IPS-NIHi7 (cell line): Measurements from ENCODE around the gene C4orf54.

Experiments
- DNase-seq: peaks from one replicate; pipeline ENCODE4 v3.0.0; 2012; ENCODE audit warnings: mixed read lengths; ENCODE audit errors: extremely low spot score

C4orf54 gene

DNA sequence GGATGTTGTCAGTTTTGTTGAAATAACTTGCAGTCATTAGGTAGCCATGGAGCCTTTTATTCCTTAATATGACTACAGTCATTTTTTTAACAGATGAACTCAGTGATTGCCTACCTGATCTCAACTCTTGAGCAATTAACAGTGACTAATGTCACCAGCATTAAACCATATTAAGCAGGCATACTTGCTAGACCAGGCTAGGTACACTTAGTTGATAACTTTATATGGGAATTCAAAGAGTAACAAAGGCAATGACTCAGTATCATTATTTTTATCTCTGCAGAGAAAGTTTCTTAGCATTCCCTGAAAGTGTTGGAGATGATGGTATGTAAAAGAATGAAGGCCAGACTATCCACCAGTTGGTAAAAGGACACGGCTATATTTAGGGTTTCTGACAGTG lies at the start of gene C4orf54:
Gene C4orf54 (minus strand): TSS at position 31 of the 400 bp plus-strand sequence. CDS start 3,180 bp downstream, outside the sequence.
- no peak for DNase-seq

DNA sequence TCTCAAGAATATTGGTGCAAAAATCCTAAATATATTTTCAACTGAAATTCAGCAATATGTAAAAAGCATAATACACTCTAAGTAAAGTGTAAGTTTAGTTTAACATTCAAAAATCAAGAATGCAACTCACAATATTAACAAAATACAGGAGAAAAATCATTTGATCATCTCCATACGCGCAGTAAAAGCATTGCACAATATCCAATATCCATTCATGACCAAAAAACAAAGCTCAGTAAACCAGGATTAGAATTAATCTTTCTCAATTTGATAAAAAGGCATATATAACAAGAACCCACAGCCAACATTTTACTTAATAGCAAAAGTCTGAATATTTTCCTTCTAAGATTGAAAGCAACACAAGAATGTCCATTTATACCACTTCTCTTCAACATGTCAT lies 48.3 kb upstream of the C4orf54 start:
- DNase-seq: no peak

DNA sequence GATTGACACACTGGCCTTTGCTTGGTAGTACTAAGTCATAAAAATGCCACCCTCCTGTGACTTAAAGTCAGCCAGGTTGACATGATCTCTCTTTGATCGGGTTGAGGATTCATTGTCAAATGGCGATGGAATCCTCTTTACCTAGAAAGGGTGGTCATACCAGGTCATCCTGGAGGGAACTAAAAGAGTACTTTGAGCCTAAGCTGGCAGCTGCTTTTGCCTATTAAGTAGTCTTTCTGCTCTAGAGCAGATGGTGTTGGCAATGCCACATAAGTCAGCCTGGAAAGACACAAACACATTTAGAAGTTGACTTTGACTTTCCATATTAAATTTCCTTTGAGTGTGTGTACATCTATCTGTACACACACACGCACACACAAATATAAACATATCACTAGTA lies 39.2 kb upstream of the C4orf54 start:
- no peak for DNase-seq

DNA sequence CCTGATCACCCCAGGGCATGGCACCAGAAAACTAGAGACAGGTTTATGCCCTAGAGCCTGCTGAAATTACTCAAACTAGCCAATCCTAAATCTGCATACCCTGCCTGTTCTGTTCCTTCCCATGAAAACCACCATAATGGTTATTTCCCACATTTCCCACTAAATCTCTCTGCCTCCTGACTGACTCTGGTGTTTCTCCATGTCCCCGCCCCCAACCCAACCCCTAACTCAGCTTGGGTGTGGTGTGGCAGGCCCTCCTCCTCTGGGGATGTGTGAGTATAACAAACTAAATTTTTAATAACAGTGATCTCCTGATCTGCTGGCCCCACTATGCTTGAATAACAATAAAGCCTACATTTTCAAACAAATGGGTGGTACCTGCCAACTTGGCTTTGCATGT lies 35.5 kb upstream of the C4orf54 start:
- no peak for DNase-seq

DNA sequence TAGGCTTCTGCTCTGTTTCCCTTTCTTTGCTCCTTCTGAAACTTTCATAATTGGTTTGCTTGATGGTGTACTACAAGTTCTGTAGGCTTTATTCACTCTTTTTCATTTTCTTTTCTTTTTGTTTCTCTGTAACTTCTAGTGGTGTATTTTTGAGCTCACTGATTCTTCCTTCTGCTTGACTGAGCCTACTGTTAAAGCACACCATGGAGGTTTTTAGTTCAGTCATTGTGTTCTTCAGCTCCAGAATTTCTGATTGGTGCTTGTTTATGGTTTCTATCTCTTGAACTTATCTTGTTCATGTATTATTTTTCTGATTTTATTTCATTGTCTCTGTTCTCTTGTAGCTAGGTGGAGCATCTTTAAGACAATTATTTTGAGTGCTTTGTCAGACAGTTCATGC lies 33.4 kb upstream of the C4orf54 start:
- DNase-seq: no peak

DNA sequence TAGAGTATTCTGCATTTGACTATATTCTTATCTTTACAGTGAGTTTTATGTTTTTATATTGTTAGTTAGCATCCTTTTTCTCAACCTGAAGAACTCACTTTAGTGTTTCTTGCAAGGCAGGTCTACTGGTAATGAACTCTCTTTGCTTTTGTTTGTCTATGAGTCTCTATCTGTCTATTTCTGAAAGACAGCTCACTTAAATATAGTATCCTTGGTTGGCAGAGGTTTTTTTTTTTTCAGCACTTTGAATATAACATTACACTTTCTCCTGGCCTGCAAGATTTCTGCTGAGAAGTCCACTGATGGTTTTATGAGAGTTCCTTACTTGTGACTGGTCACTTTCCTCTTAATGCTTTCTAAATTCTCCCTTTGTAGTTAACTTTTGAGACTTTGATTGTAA lies 32.8 kb upstream of the C4orf54 start:
- DNase-seq: no peak

DNA sequence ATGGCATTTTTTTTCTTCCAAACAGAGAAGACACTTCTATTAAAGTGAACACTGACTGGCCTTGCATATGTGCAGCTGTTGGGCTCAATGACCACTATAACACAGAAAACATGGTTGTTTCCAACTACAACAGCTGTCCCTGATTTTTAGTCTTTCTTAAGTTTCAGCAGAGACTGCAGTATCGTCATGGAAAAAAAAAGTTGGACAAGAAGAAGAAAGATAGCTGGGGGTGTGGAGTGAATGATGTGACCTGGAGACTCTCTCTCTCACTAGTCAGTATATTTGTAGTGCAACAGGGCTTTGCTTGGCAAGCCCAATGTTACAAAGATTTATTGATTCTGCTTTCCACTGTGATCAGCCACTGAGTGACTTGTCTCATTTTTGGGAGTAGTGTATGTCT lies 29.5 kb upstream of the C4orf54 start:
- DNase-seq: no peak

DNA sequence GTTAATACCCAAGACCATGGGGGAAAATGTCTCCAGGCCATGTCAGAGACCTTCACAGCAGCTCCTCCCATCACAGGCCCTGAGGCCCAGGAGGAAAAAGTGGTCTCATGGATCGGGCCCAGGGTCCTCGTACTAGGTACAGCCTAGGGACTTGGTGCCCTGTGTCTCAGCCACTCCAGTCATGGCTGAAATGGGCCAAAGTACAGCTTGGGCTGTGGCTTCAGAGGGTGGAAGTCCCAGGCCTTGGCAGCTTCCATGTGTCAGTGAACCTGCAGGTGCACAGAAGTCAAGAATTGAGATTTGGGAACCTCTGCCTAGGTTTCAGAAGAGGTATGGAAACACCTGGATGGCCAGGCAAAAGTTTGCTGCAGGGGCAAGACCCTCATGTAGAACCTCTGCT lies 27.6 kb upstream of the C4orf54 start:
- no peak for DNase-seq

DNA sequence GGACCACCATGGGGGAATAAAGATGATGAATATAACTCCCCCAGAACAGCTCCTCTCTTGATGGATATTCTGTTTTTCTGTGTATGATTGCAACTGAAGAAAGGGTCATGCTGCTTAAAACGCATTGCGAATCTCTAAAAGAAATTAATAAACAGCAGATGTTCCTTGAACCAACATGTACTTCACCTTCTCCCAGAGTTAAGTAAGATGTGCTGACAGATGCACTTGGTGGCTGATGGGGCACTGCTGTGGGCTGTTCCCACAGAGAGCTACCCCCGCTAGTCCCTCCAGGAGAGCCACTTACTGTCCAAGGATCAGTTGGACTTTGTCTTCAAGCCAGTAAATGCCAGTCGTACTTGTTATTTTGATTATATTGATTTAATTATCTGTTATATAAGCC lies 26.3 kb upstream of the C4orf54 start:
- no peak for DNase-seq

DNA sequence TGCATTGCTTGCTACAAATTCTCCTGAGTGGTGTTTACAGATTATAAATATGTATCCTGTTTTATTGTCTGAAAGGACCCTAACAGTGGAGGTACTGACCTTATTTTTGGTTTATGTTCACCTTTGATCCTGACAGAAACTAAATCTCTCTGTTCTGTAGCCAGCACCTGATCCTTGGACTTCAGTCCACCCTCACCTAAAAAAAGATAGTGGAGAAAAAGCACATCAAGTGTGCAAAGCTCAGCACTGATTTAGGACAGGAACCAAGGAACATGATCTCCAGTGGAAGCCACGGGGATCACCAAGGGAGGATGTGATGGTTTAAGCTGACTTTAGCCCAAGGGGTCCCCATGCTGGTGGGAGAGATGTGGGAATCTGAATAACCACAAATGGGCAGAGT lies 22.3 kb upstream of the C4orf54 start:
- DNase-seq: no peak

DNA sequence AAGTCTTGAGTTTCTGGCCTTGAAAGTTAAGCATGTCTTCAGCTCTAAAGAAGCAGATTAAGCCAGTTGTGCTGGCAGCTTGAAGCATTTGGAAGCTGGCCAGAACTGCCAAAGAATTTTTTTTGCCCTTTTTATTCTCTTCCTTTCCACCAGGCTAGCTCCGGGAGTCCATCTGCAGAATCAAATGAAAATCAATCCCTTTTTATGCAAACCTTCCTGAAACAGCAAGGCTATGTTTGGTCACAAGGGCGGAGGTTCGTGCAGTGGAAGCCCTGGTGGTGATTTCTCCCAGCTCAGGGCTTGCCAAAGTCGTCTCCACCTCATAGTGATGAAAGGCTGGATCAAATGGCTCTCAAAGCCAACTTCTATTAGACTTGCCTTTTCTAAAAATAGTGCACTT lies 21.6 kb upstream of the C4orf54 start:
- DNase-seq: no peak

DNA sequence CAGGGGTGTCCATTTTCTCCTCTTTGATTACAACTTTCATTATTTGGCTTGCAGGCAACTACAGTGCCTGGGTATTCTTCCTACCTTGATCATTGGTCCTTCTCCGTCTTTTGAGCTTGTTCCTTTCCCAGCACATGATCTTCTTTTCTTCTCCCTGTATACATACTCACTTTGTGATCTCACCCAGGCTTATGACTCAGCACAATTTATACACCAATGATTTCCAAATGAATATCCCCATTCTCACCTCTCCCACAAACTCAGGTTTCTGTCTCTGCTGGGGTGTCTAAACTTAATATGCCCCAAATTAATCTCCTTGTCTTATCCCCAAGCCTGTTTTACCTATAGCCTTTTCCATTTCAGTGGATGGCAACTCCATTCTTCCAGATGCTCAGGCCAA lies 19.5 kb upstream of the C4orf54 start:
- no peak for DNase-seq

DNA sequence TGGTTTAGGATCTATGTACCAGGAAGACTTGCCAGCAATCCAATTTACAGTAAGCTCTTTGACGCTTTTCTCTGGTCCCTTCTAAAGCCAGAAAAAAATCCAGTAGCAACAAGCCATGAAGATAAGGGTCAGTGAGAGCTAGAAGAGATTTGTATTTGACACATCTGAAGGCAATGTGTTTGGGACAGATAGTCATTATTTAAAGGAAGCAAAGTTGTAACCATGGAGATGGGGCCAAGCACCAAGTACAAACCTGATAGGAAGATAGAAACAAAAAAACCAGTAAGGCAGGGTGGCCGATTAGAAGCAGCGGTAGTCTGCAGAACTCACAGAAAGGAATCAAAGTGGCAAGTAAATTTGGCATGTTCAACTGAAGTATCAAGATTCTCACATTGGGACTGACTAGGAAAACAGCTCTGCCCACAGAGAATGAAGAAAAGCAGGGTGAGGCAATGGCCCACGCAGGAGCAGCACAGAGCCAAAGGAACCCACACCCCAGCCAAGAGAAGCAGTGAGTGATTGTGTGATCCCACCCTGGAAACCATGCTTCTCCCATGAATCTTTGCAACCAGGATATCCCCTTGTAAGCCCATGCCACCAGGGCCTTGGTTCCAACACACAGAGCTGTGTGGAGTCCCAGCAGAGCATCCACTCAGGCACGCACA lies 12.9 kb upstream of the C4orf54 start:
- no peak for DNase-seq

DNA sequence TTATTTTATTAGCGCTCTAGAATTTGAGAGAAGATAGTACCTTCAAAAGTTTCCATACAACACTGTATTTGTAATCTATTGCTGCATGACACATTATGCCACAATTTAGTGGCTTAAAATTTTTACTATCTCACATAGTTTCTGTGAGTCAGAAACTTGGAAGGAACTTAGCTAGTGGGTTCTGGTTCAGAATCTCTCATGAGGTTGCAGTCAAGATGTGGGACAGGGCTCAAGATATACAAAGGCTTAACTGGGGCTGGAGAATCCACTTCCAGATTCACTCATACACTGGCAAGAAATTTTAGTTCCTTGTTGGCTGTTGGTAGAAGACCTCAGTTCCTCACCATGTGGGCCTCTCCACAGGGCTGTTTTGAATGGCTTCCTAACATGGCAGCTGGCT lies 11.5 kb upstream of the C4orf54 start:
- DNase-seq: no peak

DNA sequence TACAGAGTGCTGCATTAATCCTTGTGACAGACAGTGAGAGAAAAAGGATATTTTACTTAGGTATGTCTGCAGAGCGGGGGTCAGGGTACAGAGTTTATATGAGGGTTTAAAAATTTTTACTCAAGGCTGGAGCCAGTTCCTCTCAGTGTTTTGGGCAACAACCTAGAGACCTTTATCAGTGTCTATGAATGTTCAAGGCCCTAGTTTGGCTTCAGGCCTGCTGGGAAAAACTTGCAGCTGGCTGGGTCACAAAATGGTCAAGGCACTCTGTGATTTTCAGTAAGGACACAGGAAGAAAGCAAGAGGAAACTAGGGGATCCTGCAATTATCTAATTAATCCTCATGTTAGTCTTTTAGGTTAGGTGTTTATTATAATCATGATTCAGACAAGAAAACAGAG lies 10.8 kb upstream of the C4orf54 start:
- DNase-seq: no peak

DNA sequence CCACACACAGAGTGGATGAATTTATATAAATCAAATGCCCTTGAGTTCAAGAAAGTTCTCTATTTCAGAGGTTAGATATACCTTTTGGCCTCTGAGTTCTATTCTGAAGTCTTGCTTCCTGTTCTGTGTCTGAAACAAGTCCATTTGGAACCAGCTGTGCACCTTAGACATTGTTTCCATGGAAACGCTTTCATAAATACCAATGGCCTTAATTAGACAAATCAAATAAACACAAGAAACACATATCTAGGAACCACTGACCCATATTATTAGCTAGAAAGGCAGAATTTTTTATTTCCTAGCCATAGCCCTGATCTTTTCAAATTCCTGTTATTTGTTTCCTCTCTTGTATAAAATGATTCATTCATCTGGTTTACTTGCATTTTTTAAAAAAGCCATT lies 8.4 kb upstream of the C4orf54 start:
- DNase-seq: no peak

DNA sequence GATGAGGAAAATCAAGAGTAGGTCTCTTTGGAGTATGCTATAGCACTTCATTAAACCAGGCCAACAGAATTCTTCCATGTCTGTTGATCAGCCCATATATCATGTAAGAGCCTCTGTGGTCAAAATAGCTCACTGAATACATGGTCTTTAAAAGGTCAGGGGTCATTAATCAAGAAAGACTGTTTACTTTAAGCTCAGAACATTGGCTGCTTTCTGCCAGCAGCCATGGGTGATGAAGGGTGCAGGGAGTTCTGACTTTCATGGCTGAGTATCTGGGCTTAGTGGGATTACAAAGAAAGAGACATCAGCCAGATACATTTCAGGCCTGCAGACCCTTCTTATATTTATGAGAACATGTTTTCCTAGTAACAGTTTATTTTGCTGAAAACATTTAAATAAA lies 7.1 kb upstream of the C4orf54 start:
- no peak for DNase-seq

DNA sequence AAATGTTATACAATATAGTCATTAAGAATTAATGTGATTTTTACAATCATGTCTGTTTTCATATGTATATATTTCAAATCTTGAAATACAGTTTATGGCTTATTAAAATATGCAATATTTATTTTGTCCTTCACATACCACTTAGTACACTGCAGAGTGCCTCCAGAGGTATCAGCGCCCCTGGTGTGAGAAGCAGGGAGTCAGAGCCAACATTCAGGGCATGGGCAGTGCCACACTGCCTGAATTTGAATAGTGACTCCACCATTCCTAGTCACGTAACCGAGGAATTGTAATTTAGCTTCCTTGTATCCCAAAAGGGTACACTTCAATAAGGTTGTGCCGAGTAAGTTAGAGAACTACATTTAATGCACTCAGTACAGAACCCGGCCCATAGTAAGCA lies 4.3 kb upstream of the C4orf54 start:
- no peak for DNase-seq

DNA sequence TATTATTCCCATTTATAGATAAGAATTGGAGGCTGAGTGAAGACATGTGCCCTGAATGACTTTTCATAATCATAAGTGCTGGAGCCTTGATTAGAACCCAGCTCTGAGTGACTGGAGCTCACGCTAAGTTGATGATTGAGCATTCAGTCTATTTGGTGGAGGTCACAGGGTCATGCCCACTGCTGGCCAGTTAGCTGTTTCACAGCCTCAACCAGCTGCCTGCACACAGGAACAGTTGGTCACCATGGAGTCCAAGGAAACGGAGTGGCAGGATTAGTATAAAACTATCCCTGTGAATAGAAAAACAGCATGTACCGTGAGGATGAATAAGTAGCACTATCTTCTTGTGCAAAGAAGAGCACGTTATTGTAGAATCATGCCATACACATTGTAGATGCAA lies 1.0 kb upstream of the C4orf54 start:
- no peak for DNase-seq

DNA sequence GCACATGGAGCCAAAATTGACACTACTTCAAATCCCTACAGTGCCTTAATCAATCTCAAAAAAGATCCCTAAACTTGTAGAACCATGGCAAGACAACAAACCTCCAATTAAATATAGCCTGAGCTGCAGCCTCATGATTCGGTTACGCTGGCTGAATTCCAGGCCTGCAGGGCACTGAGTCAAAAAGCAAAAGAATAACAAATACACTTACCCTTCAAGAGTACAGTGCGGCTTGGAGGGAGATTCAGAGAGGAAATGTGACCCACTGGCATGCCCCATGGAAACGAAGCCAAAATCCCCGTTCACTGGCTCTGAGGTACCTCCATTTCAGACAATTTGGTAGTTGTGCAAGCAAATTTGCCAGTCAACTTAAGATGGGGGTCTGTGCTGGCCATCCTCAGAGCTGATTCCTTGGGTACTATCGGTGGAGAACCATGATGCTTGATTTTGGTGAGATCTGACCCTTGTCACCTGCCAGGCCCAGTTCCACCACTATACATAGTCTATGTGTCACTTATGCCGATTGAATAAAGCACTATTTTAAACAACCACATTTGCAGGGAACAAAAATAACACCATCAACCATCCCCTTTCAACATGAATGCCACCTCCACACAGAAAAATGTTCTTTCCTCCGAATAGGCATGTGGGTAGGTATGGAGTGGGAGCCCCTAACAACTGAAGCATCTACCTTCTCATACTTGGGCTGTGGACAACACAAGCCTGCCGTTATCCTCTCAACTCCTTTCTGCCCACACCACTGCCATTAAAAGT lies 2.1 kb downstream of the C4orf54 start:
- DNase-seq: no peak

DNA sequence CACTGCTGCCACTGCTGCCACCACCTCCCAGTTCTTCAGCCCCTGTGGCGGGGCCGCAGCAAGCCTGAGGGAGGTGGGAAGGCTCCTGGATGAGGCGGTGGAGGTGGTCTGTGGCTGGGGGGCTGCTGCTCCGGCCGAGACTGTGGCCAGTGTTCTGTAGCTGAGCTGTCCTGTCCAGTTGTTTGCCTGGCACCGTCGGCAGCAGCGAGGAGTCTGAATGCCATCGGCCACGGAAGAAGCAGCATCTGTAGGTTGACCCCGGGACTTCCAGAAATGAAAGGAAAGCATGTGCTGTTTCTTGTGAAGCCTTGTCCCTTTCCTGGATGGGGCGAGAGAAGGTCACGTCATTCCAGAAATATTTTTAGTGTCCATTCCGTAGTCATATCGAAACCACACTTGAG lies 3.3 kb downstream of the C4orf54 start:
- no peak for DNase-seq

DNA sequence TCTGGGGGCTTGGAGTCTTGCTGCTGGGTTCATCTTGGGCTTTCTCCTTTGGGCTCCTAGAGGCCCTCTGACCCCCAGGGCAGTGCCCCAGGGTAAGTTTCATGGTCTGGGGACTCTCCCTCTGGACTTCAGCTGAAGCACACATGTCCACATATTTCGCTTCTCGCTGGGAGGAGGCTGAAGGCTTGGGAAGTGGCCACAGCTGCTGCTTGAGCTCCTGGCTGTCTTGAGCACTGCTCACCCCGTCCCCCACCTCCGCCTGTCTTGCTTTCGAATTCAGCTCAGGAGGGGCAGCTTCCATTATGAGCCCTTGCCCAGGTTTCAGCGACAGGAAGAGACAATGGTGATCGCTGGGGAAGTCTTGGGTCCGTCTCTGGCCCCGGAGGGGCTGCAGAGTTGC lies 3.7 kb downstream of the C4orf54 start:
- no peak for DNase-seq

DNA sequence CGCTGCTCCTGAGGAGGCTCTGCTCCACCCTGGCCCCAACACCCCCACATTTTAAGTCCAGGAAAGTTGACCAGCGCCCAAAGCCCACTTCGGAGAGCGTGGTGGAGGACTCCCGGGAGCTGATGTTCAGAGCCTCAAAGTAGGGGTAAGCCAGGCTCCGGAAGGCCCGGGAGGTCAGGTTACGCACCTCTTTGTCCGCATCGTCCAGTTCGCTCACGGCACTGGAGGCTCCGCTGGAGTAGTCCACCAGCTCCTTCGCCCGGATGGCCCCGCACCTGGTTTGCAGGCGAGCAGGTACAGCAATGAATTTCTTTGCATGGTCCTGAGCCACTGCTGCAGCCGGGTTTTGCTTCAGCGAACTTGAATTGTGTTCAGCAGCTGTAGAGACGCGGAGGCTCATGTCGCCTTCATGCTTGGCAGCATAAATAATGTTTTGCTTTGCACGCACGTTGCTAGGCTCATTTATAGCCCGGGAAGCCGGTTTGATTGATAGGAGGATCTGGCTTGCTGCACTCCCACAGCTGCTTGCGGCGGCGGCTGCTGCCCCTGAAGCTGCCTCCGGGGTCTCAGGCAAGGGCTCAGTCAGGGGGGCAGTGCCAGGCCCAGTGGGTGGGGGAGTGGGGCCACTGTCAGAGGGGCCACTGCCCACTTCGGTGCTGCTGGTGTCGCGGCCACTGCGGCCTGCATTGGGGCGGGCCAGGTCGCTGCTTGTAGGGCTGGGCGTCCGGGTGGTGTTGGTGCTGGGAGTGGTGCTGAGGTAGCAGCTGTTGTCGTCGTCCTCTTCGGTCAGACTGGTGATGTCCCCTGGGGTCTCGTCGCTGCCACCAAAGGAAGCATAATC lies 4.8 kb downstream of the C4orf54 start:
- DNase-seq: no peak
